ENCODE data around the gene C11orf91.

Gene C11orf91

GRCh38 chr11:33721984-33722383 is 21.4 kb upstream of the C11orf91 start:
- TF ChIP-seq EZH2phosphoT487 (IDR thresholded peaks at IDR 0.05; ENCODE audit: low read depth): no peak
- no peak for TF ChIP-seq CTCF (IDR thresholded peaks at IDR 0.05; ENCODE audit: low read depth, low read length)
- no peak overlapping the region for H2AFZ ChIP-seq (ENCODE audit: low read depth, low read length)
- peaks cover 39% of the 10 kb centered on the region for H4K20me1 ChIP-seq (ENCODE audit: insufficient read depth, low read length)
- no peak overlapping the region for H3K9ac ChIP-seq (ENCODE audit: low read length)
- peaks cover 15% of the 10 kb centered on the region for H3K4me1 ChIP-seq (ENCODE audit: low read length)
- no peaks in the 10 kb centered on the region for H3K27me3 ChIP-seq (ENCODE audit: low read depth, low read length)
- H3K9me3 ChIP-seq (ENCODE audit: insufficient read depth, low read length): no peaks in the 10 kb centered on the region
- no peak overlapping the region for H3K4me3 ChIP-seq (ENCODE audit: low read length)
- no peak overlapping the region for H3K27ac ChIP-seq (ENCODE audit: low read length)
- peaks cover 34% of the 10 kb centered on the region for H3K36me3 ChIP-seq (replicated peaks; ENCODE audit: low read depth, low read length)
- no peak overlapping the region for H3K4me2 ChIP-seq (ENCODE audit: low read length)
- H3K79me2 ChIP-seq (ENCODE audit: low read length): peaks cover 38% of the 10 kb centered on the region

GRCh38 chr11:33721426-33721825 is 20.8 kb upstream of the C11orf91 start:
- no peaks in the 10 kb centered on the region for H3K9me3 ChIP-seq (ENCODE audit: insufficient read depth, low read length)
- peaks cover 15% of the 10 kb centered on the region for H3K4me1 ChIP-seq (ENCODE audit: low read length)
- H4K20me1 ChIP-seq (ENCODE audit: insufficient read depth, low read length): peaks cover 39% of the 10 kb centered on the region
- H3K4me2 ChIP-seq (ENCODE audit: low read length): no peak overlapping the region
- H3K79me2 ChIP-seq (ENCODE audit: low read length): peaks cover 37% of the 10 kb centered on the region
- no peak overlapping the region for H2AFZ ChIP-seq (ENCODE audit: low read depth, low read length)
- H3K27ac ChIP-seq (ENCODE audit: low read length): no peak overlapping the region
- no peaks in the 10 kb centered on the region for H3K27me3 ChIP-seq (ENCODE audit: low read depth, low read length)
- TF ChIP-seq EZH2phosphoT487 (IDR thresholded peaks at IDR 0.05; ENCODE audit: low read depth): no peak
- no peak for TF ChIP-seq CTCF (IDR thresholded peaks at IDR 0.05; ENCODE audit: low read depth, low read length)
- peaks cover 40% of the 10 kb centered on the region for H3K36me3 ChIP-seq (replicated peaks; ENCODE audit: low read depth, low read length)
- no peak overlapping the region for H3K9ac ChIP-seq (ENCODE audit: low read length)
- no peak overlapping the region for H3K4me3 ChIP-seq (ENCODE audit: low read length)

- peaks cover 25% of the 10 kb centered on the region for H3K79me2 ChIP-seq (ENCODE audit: low read length)
Observed at GRCh38 chr11:33719587-33719986, 19.0 kb upstream of the C11orf91 start.

GRCh38 chr11:33718440-33718839 is 17.8 kb upstream of the C11orf91 start:
- Histone ChIP-seq H3K36me3 (replicated peaks; ENCODE audit: low read depth, low read length) (peaks cover 45% of the 10 kb centered on the region), H2AFZ (ENCODE audit: low read depth, low read length) (no peak overlapping the region), H3K27ac (ENCODE audit: low read length) (no peak overlapping the region), H3K79me2 (ENCODE audit: low read length) (peaks cover 13% of the 10 kb centered on the region), H3K9ac (ENCODE audit: low read length) (no peak overlapping the region), H3K4me2 (ENCODE audit: low read length) (no peak overlapping the region), H4K20me1 (ENCODE audit: insufficient read depth, low read length) (peaks cover 18% of the 10 kb centered on the region), H3K4me1 (ENCODE audit: low read length) (peaks cover 10% of the 10 kb centered on the region; the same call in 1 of the 2 replicates), H3K27me3 (ENCODE audit: low read depth, low read length) (no peaks in the 10 kb centered on the region), H3K9me3 (ENCODE audit: insufficient read depth, low read length) (no peaks in the 10 kb centered on the region), H3K4me3 (ENCODE audit: low read length) (no peak overlapping the region)
- TF ChIP-seq CTCF (IDR thresholded peaks at IDR 0.05; ENCODE audit: low read depth, low read length): no peak
- TF ChIP-seq EZH2phosphoT487 (IDR thresholded peaks at IDR 0.05; ENCODE audit: low read depth): no peak

More at GRCh38 chr11:33719587-33719986, 19.0 kb upstream of the C11orf91 start:
- Histone ChIP-seq H4K20me1 (ENCODE audit: insufficient read depth, low read length) (peaks cover 30% of the 10 kb centered on the region), H3K27ac (ENCODE audit: low read length) (no peak overlapping the region), H3K4me1 (ENCODE audit: low read length) (peaks cover 12% of the 10 kb centered on the region), H3K9me3 (ENCODE audit: insufficient read depth, low read length) (no peaks in the 10 kb centered on the region), H3K9ac (ENCODE audit: low read length) (no peak overlapping the region), H3K4me2 (ENCODE audit: low read length) (no peak overlapping the region), H3K4me3 (ENCODE audit: low read length) (no peak overlapping the region), H2AFZ (ENCODE audit: low read depth, low read length) (no peak overlapping the region), H3K27me3 (ENCODE audit: low read depth, low read length) (no peaks in the 10 kb centered on the region), H3K36me3 (replicated peaks; ENCODE audit: low read depth, low read length) (peaks cover 40% of the 10 kb centered on the region)
- TF ChIP-seq CTCF (IDR thresholded peaks at IDR 0.05; ENCODE audit: low read depth, low read length): no peak
- TF ChIP-seq EZH2phosphoT487 (IDR thresholded peaks at IDR 0.05; ENCODE audit: low read depth): no peak
